ENCODE measurements around the gene KLK10.

GRCh38 chr19:51005248-51005647, 14.3 kb downstream of the KLK10 start:
- no peak for TF ChIP-seq POLR2A (IDR thresholded peaks at IDR 0.05; ENCODE audit: low read length)
- no peak for TF ChIP-seq GATA1 (IDR thresholded peaks at IDR 0.05; ENCODE audit: low read depth, low read length)
